Breast epithelium (tissue), 4 donors: Measurements from ENCODE around the gene CCDC88B. TPM values are rescaled to one million over a fixed set of nuclear protein-coding genes. Genes with fewer than 3 reads are reported as not detected.
"Not testable (repeated sequence)": the region's sequence is repeated elsewhere in the genome, so short reads cannot be mapped to it uniquely, and the experiment has no call there.

Experiments
- DNase-seq, 2 donors: peaks; one replicate each; pipeline ENCODE4 v3.0.0-alpha.2; 2019; ENCODE audit warnings: low spot score in 2 of 2
- H3K27ac ChIP-seq, 2 donors: fragments of 200-600 bp; sonication (generic) in 1 of 2; one replicate each; pipeline ENCODE4 v1.5.1; 2016 to 2019; ENCODE audit warnings: mild to moderate bottlenecking in 1 of 2
- H3K27me3 ChIP-seq, 2 donors: fragments of 200-600 bp; sonication (generic) in 1 of 2; one replicate each; pipeline versions ENCODE4 v1.5.1 to v1.6.0; 2017 to 2019; ENCODE audit warnings: control low read depth in 1 of 2, mild to moderate bottlenecking in 1 of 2
- H3K36me3 ChIP-seq: fragments of 200-600 bp; one replicate; pipeline ENCODE4 v1.5.1; 2019
- H3K4me1 ChIP-seq, 2 donors: fragments of 200-600 bp; sonication (generic); one replicate each; pipeline ENCODE4 v1.5.1; 2016 to 2019; ENCODE audit warnings: control low read depth in 1 of 2
- H3K4me3 ChIP-seq, 3 donors: fragments of 200-600 bp; sonication (generic); 1 replicate in 2 of 3; 2 replicates in 1 of 3; pipeline ENCODE4 v1.5.1; 2016 to 2019; ENCODE audit warnings: mild to moderate bottlenecking in 3 of 3, moderate library complexity in 2 of 3
- H3K9me3 ChIP-seq, 2 donors: fragments of 200-600 bp; sonication (generic) in 1 of 2; one replicate each; pipeline ENCODE4 v1.5.1; 2016 to 2019; ENCODE audit warnings: control low read depth in 1 of 2
- CTCF ChIP-seq, 3 donors: fragments of 450-650 bp; IDR thresholded peaks; one replicate each; pipeline ENCODE4 v1.5.1; 2016 to 2017; ENCODE audit warnings: antibody characterized with exemption in 3 of 3, mild to moderate bottlenecking in 3 of 3, moderate library complexity in 3 of 3
- POLR2A ChIP-seq: fragments of 450-650 bp; IDR thresholded peaks from one replicate; pipeline ENCODE4 v1.6.1; 2016; ENCODE audit warnings: antibody characterized with exemption, mild to moderate bottlenecking, moderate library complexity
- POLR2AphosphoS5 ChIP-seq, 3 donors: sonication (generic); formaldehyde crosslinking; IDR thresholded peaks; one replicate each; pipeline ENCODE4 v1.6.1; 2017; ENCODE audit warnings: antibody characterized with exemption in 3 of 3
- intact Hi-C: fragments of 100-400 bp; cut with DNase I; formaldehyde crosslinking; loops from one replicate; pipeline ENCODE4 v1.15.1; 2023; ENCODE audit warnings: low total_unique reads
- total RNA-seq, 3 donors: library from RNA; depleted of rRNA; stranded (reverse); fragments of >200 nt; gene quantifications; one replicate each; pipeline ENCODE4 v1.1.0, GENCODE V29; 2016

The CCDC88B gene
- total RNA-seq, 3 donors from 2014 or later = 3.3 to 10.7 (median 5.9) TPM

GRCh38 chr11:64313491-64314145, 26.4 kb upstream of the CCDC88B start:
- no peaks in the 10 kb centered on the region for H3K36me3 ChIP-seq
- DNase-seq = no peak
- H3K27ac ChIP-seq = peak overlapping the region; percentile 62 to 78
- H3K9me3 ChIP-seq = no peaks in the 10 kb centered on the region
- H3K4me1 ChIP-seq = peaks cover 0 to 6% of the 10 kb centered on the region in 2 donors
- no peak for TF ChIP-seq POLR2AphosphoS5 (IDR thresholded peaks at IDR 0.05)
- no peak for TF ChIP-seq POLR2A
- no peak for TF ChIP-seq CTCF (IDR thresholded peaks at IDR 0.05)
- peak overlapping the region in 2 of 3 donors; percentile 9 to 44 for H3K4me3 ChIP-seq
- intact Hi-C loops = no loop called here
- no peaks in the 10 kb centered on the region for H3K27me3 ChIP-seq

GRCh38 chr11:64314146-64314804, 25.7 kb upstream of the CCDC88B start:
- peak overlapping the region in 2 of 3 donors; percentile 9 to 44 for H3K4me3 ChIP-seq
- intact Hi-C loops = no loop called here
- no peak for DNase-seq
- no peaks in the 10 kb centered on the region for H3K36me3 ChIP-seq
- no peaks in the 10 kb centered on the region for H3K27me3 ChIP-seq
- no peaks in the 10 kb centered on the region for H3K9me3 ChIP-seq
- no peak for TF ChIP-seq POLR2A
- no peak for TF ChIP-seq POLR2AphosphoS5 (IDR thresholded peaks at IDR 0.05)
- no peak for TF ChIP-seq CTCF (IDR thresholded peaks at IDR 0.05)
- peaks cover 0 to 12% of the 10 kb centered on the region in 2 donors for H3K4me1 ChIP-seq
- H3K27ac ChIP-seq = peak overlapping the region; percentile 62 to 78

- DNase-seq = no peak
- Histone ChIP-seq H3K27me3 (no peaks in the 10 kb centered on the region), H3K9me3 (no peaks in the 10 kb centered on the region), H3K4me3 (no peak overlapping the region), H3K27ac (no peak overlapping the region), H3K4me1 (peaks cover 0 to 14% of the 10 kb centered on the region in 2 donors), H3K36me3 (no peaks in the 10 kb centered on the region)
- no peak for TF ChIP-seq POLR2A
- TF ChIP-seq CTCF (IDR thresholded peaks at IDR 0.05) = no peak
- no peak for TF ChIP-seq POLR2AphosphoS5 (IDR thresholded peaks at IDR 0.05)
- intact Hi-C loops = no loop called here
These were observed 25.0 kb upstream of the CCDC88B start for GRCh38 chr11:64314805-64315561.

GRCh38 chr11:64315667-64316526, 24.1 kb upstream of the CCDC88B start:
- H3K27ac ChIP-seq = peak overlapping the region in 1 of 2 donors; percentile 98
- H3K27me3 ChIP-seq, DNase-seq, H3K36me3 ChIP-seq, H3K9me3 ChIP-seq, intact Hi-C loops: not testable (repeated sequence)
- H3K4me1 ChIP-seq = peaks cover 0 to 14% of the 10 kb centered on the region in 2 donors
- peak overlapping the region in 1 of 3 donors; percentile 95 for H3K4me3 ChIP-seq

GRCh38 chr11:64316672-64317324, 23.2 kb upstream of the CCDC88B start:
- Histone ChIP-seq H3K27me3 (no peaks in the 10 kb centered on the region), H3K9me3 (no peaks in the 10 kb centered on the region), H3K4me1 (peaks cover 0 to 14% of the 10 kb centered on the region in 2 donors), H3K36me3 (no peaks in the 10 kb centered on the region), H3K4me3 (peak overlapping the region; percentile 78 to 97 (median 95)), H3K27ac (peak overlapping the region; percentile 98 to 99)
- intact Hi-C loops = no loop called here
- TF ChIP-seq POLR2A = no peak
- TF ChIP-seq CTCF (IDR thresholded peaks at IDR 0.05) = peak in 1 of 3 donors; percentile 29
- DNase-seq = no peak
